ENCODE results near the gene KRTAP9-7.

The KRTAP9-7 gene

DNA sequence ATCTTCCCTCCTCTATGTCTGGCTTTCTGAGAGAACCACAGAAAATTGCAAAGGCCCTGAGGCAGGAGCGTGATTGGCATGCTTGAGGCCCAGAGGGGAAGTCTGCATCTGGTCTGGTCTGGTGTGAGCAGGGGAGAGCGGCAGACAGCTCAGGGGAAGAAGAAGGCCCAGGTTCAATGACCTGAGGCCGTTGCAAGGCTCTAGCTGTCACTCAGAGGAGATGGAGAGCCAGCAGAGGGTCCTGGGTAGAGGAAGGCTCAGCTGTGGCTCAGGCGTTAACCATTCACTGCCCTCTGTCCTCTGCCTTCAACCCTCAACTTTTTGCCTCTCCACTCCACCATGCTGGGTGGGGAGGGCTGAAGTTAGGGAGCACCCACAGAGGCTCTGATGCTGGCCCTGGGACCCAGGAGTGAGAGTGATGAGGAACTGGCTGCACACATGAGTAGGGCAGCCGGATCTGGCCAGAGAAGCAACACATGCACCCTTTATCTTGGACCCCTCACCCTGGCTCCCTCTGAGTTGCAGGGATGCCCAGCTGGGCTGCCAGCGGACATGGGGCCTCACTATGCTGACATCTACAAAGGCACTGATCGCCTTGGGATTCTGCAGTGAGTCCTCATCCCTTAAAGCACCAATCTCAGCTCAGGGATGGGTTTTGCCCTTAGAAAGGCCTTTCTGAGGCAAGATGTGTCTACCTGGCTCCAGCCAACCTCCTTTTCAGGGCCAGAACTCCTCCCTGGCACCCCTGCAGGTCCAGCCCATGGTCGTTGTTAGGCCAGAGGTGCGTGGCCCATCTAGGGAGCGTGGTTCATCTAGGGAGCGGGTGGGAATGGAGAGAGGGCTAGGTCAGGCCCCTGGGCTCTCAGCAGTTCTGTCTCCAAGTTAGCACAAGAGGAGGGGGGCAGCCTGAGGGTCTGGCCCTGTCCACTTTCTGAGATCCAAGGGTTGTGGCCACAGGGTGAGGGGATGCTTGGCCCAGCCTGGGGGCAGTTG, 47.7 kb downstream of the KRTAP9-7 start:
- DNase-seq, result no peak

DNA sequence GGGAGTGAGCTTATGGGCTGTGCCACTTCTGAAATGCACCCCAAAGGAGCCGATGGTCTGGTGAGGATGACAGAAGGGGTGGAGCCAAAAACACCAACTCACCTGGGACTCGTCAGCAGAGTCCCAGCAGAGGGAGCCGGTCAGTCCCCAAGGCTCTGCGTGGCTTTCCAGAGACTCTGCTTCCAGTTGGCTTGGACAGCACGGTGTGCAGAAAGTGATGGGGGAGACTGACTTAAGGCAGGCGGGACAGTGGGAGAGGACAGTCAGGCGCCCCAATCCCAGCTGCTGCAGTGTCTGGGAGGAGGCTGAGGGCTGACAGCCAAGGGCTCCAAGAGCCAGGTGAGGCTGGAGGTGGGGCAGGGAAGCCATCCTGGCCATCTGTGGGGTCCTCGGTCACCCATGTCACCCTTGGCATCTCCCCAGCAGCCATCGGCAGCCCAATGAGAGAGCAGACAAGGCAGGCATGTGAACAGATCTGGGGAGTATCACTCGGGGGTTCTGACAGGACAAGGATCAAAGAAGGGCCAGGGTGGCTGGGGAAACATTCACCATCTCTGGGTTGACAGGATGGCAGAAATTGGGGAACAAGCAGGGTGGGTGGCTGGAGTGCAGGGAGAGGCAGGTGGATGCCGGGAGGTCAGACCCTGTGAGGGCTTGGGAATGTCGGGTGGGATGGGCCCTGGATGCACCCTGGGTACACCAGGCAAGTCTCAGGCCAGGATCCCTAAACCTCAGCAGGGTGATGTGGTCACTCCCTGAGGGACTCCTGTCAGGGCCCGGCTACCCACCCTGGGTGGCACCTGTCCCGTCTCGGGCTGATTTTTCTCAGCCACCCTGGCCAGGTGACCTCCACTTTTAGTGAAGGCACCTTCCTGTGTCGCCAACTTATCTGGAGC, 48.9 kb downstream of the KRTAP9-7 start:
- DNase-seq, result no peak

DNA sequence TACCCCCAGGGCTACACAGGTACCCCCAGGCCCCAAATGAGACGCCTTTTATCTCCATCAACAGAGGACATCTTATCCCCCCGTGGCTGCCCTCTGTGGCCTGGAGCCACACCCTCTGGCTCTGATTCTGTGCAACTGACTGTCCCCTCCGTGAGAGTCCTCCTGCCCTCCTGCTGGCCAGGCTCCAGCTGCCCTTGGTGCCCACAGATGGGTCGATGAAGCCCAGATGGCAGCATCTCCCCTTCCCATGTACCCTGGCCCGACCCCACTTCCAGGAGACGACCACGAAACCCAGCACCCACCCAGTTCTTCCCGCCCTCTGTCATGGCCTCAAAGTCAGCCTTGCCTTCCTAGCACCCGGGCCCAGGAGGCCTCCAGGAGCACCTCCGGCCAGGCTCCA, 49.6 kb downstream of the KRTAP9-7 start:
- no peak for DNase-seq

DNA sequence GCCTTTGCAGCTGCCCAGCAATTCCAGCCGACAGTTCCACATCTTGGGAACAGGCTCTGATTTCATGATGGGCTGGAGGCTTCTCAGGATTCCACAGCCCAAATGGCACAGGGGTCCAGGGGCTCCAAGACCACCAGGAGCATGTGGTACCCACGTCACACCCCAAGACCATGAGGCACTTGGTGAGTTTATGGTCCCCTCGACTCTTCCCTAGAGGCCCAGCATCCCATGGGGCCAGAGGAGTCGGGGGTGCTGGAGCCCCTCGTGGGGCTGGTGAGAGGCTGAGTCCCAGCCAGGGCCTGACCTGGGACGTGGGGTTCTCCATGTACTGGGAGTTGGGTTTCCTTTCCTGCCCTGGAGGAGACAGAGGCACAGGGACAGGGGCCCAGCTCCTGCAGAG, 50.1 kb downstream of the KRTAP9-7 start:
- DNase-seq, result no peak

All from NCI-H1930 (cell line).